H9 (cell line): ENCODE results near the gene BRCA2. TPM values are rescaled to one million over a fixed set of nuclear protein-coding genes. Genes with fewer than 3 reads are reported as not detected.

ENCODE experiments used
- DNase-seq: peaks from one replicate; pipeline ENCODE4 v3.0.0-alpha.2; 2017
- H2AFZ ChIP-seq: one replicate; pipeline ENCODE4 v1.6.1; 2013; ENCODE audit warnings: mild to moderate bottlenecking, low read length, control low read depth, moderate library complexity
- H2AK5ac ChIP-seq: 2 replicates; pipeline ENCODE4 v1.6.1; 2013; ENCODE audit warnings: low read length, control low read depth, mixed read lengths; ENCODE audit not compliant: insufficient read length
- H2BK120ac ChIP-seq: one replicate; pipeline ENCODE4 v1.6.1; 2013; ENCODE audit warnings: low read depth, mild to moderate bottlenecking, low read length, control low read depth, inconsistent platforms; ENCODE audit not compliant: poor library complexity, severe bottlenecking
- H2BK12ac ChIP-seq: 2 replicates; pipeline ENCODE4 v1.6.1; 2013; ENCODE audit warnings: low read length, control low read depth, mixed read lengths, low read depth; ENCODE audit not compliant: insufficient read length
- H2BK15ac ChIP-seq: 2 replicates; pipeline ENCODE4 v1.6.1; 2013; ENCODE audit warnings: low read depth, low read length, control low read depth
- H2BK20ac ChIP-seq: one replicate; pipeline ENCODE4 v1.6.1; 2013; ENCODE audit warnings: low read depth, mild to moderate bottlenecking, low read length, control low read depth, inconsistent platforms; ENCODE audit not compliant: poor library complexity, severe bottlenecking
- H2BK5ac ChIP-seq: 2 replicates; pipeline ENCODE4 v1.6.1; 2013; ENCODE audit warnings: low read length, control low read depth, mixed read lengths; ENCODE audit not compliant: insufficient read length
- H3K14ac ChIP-seq: 2 replicates; pipeline ENCODE4 v1.6.1; 2013; ENCODE audit warnings: low read length, control low read depth; ENCODE audit not compliant: insufficient read depth
- H3K18ac ChIP-seq: 2 replicates; pipeline ENCODE4 v1.6.1; 2013; ENCODE audit warnings: low read depth, mild to moderate bottlenecking, mixed read lengths, low read length, control low read depth; ENCODE audit not compliant: insufficient read length
- H3K23ac ChIP-seq: 2 replicates; pipeline ENCODE4 v1.6.1; 2013; ENCODE audit warnings: low read length, control low read depth, mixed read lengths, low read depth; ENCODE audit not compliant: insufficient read length
- H3K23me2 ChIP-seq: 2 replicates; pipeline ENCODE4 v1.6.1; 2013; ENCODE audit warnings: low read depth, mild to moderate bottlenecking, mixed read lengths, low read length, control low read depth; ENCODE audit not compliant: insufficient read length, poor library complexity, severe bottlenecking
- H3K27ac ChIP-seq: 2 replicates; pipeline ENCODE4 v1.5.1; 2013; ENCODE audit warnings: low read length, control low read depth, mixed read lengths, low read depth; ENCODE audit not compliant: insufficient read length
- H3K27me3 ChIP-seq: 2 replicates; pipeline ENCODE4 v1.6.1; 2013; ENCODE audit warnings: low read length, control low read depth, inconsistent platforms; ENCODE audit not compliant: insufficient read depth
- H3K4ac ChIP-seq: 2 replicates; pipeline ENCODE4 v1.6.1; 2013; ENCODE audit warnings: low read depth, mild to moderate bottlenecking, control low read depth, inconsistent platforms, low read length, moderate library complexity
- H3K4me1 ChIP-seq: 2 replicates; pipeline ENCODE4 v1.6.1; 2013; ENCODE audit warnings: low read length, control low read depth, inconsistent platforms; ENCODE audit not compliant: insufficient read depth
- H3K4me2 ChIP-seq: 2 replicates; pipeline ENCODE4 v1.6.1; 2013; ENCODE audit warnings: low read length, control low read depth, mixed read lengths; ENCODE audit not compliant: insufficient read length, insufficient read depth
- H3K56ac ChIP-seq: 2 replicates; pipeline ENCODE4 v1.6.1; 2013; ENCODE audit warnings: low read depth, mild to moderate bottlenecking, mixed read lengths, low read length, control low read depth; ENCODE audit not compliant: insufficient read length
- H3K79me1 ChIP-seq: 2 replicates; pipeline ENCODE4 v1.6.1; 2013; ENCODE audit warnings: low read depth, mild to moderate bottlenecking, moderate library complexity, low read length, control low read depth, inconsistent platforms; ENCODE audit not compliant: insufficient read depth, poor library complexity, severe bottlenecking
- H3K79me2 ChIP-seq: 2 replicates; pipeline ENCODE4 v1.6.1; 2013; ENCODE audit warnings: low read length, control low read depth, inconsistent platforms; ENCODE audit not compliant: insufficient read depth
- H3K9ac ChIP-seq: 2 replicates; pipeline ENCODE4 v1.6.1; 2013; ENCODE audit warnings: low read length, control low read depth, mixed read lengths; ENCODE audit not compliant: insufficient read length; ENCODE audit errors: extremely low read depth
- H3K9me3 ChIP-seq: one replicate; pipeline ENCODE4 v1.6.1; 2013; ENCODE audit warnings: low read depth, low read length, inconsistent platforms; ENCODE audit not compliant: control insufficient read depth
- H3T11ph ChIP-seq: one replicate; pipeline ENCODE4 v1.6.1; 2013; ENCODE audit warnings: mild to moderate bottlenecking, low read length, control low read depth, inconsistent platforms
- H4K20me1 ChIP-seq: one replicate; pipeline ENCODE4 v1.6.1; 2013; ENCODE audit not compliant: control insufficient read depth, insufficient read length, insufficient read depth
- H4K5ac ChIP-seq: 2 replicates; pipeline ENCODE4 v1.6.1; 2013; ENCODE audit warnings: low read depth, mild to moderate bottlenecking, mixed read lengths, low read length, control low read depth; ENCODE audit not compliant: insufficient read length
- H4K8ac ChIP-seq: replicated peaks from 2 replicates; pipeline ENCODE4 v1.6.1; 2013; ENCODE audit warnings: low read length, control low read depth, mixed read lengths, low read depth; ENCODE audit not compliant: insufficient read length
- H4K91ac ChIP-seq: 2 replicates; pipeline ENCODE4 v1.6.1; 2013; ENCODE audit warnings: low read depth, mild to moderate bottlenecking, moderate library complexity, mixed read lengths, low read length, control low read depth; ENCODE audit not compliant: insufficient read length
- H3K27ac Mint-ChIP-seq, 3 experiments: 2 replicates in 2 of 3; 3 replicates in 1 of 3; pipeline ENCODE4 v1.8.0; 2020 to 2021; ENCODE audit warnings: mixed read lengths in 3 of 3, mild to moderate bottlenecking in 1 of 3, moderate library complexity in 1 of 3
- H3K27me3 Mint-ChIP-seq: 2 replicates; pipeline ENCODE4 v1.8.0; 2021; ENCODE audit warnings: low read depth, mild to moderate bottlenecking, moderate library complexity, mixed read lengths
- H3K36me3 Mint-ChIP-seq, 3 experiments: 2 replicates in 2 of 3; 3 replicates in 1 of 3; pipeline ENCODE4 v1.8.0; 2020 to 2021; ENCODE audit warnings: low read depth in 3 of 3, mixed read lengths in 3 of 3; ENCODE audit not compliant: insufficient read depth in 1 of 3
- H3K4me1 Mint-ChIP-seq, 2 experiments: 2 replicates each; pipeline ENCODE4 v1.8.0; 2020; ENCODE audit warnings: mixed read lengths in 2 of 2
- H3K4me3 Mint-ChIP-seq, 2 experiments: 2 replicates in 1 of 2; 3 replicates in 1 of 2; pipeline ENCODE4 v1.8.0; 2020 to 2021; ENCODE audit warnings: mild to moderate bottlenecking in 2 of 2, mixed read lengths in 2 of 2, moderate library complexity in 1 of 2
- H3K9me3 Mint-ChIP-seq, 2 experiments: 2 replicates in 1 of 2; 3 replicates in 1 of 2; pipeline ENCODE4 v1.8.0; 2020; ENCODE audit warnings: mild to moderate bottlenecking in 2 of 2, mixed read lengths in 2 of 2, moderate library complexity in 1 of 2
- WGBS: extraction: QIAGEN DNeasy Blood & Tissue Kit; methylation state at CpG from one replicate; pipeline ENCODE4 v1.1.7; 2013; ENCODE audit warnings: missing lambda C conversion rate, low lambda C conversion rate, mixed read lengths; ENCODE audit not compliant: insufficient read length; ENCODE audit errors: extremely low coverage; 5-methylcytosine and 5-hydroxymethylcytosine counted together
- total RNA-seq: library from RNA; stranded (reverse); gene quantifications from 2 replicates; pipeline ENCODE4 v1.2.1, GENCODE V29; 2021
- TF ChIP-seq, protein P1 (sequence below): fragments of 200-600 bp; sonication (generic); conservative IDR thresholded peaks from 3 replicates; pipeline ENCODE4 v1.8.0; 2021; ENCODE audit warnings: antibody characterized with exemption, mild to moderate bottlenecking

The BRCA2 gene
- total RNA-seq, 1 experiment from 2014 or later, result 17.0 TPM

DNA sequence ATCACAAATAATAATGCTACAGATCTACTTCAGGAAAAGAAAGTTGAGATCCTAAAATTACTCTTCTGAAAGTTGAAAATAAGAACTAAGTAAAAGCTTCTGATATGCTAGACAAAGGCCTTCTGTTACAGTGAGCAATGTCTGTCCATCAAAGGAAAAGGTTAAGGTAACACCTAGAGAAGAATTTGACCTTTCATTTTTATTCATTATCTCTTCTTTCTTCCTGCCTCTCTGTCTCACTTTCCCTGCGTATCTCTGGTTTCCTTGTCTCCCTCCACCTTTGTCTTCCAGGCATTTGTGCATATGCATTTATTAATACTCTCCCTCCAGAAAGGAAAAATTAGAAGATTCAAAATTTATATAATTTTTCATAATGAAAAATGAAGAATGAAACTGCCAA is 49.2 kb upstream of the BRCA2 start:
- no peak overlapping the region for H2BK5ac ChIP-seq
- H4K91ac ChIP-seq, result no peak overlapping the region
- H3K9ac ChIP-seq, result no peak overlapping the region
- no peak for DNase-seq
- no peak overlapping the region for H3K18ac ChIP-seq
- TF ChIP-seq, protein P1, sequence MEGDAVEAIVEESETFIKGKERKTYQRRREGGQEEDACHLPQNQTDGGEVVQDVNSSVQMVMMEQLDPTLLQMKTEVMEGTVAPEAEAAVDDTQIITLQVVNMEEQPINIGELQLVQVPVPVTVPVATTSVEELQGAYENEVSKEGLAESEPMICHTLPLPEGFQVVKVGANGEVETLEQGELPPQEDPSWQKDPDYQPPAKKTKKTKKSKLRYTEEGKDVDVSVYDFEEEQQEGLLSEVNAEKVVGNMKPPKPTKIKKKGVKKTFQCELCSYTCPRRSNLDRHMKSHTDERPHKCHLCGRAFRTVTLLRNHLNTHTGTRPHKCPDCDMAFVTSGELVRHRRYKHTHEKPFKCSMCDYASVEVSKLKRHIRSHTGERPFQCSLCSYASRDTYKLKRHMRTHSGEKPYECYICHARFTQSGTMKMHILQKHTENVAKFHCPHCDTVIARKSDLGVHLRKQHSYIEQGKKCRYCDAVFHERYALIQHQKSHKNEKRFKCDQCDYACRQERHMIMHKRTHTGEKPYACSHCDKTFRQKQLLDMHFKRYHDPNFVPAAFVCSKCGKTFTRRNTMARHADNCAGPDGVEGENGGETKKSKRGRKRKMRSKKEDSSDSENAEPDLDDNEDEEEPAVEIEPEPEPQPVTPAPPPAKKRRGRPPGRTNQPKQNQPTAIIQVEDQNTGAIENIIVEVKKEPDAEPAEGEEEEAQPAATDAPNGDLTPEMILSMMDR, result no peak
- no peak overlapping the region for H3K14ac ChIP-seq
- no peak overlapping the region for H3K4me2 ChIP-seq
- no peak overlapping the region for H2BK120ac ChIP-seq
- no peak overlapping the region for H3K4ac ChIP-seq
- no peak overlapping the region for H4K8ac ChIP-seq
- Mint-ChIP-seq H3K4me3 (no peak overlapping the region), H3K36me3 (no peaks in the 10 kb centered on the region), H3K9me3 (no peaks in the 10 kb centered on the region), H3K27me3 (no peaks in the 10 kb centered on the region), H3K4me1 (no peaks in the 10 kb centered on the region; a peak in 1 of 4 replicates), H3K27ac (no peak overlapping the region)
- no peak overlapping the region for H3K23ac ChIP-seq
- H3K9me3 ChIP-seq, result no peaks in the 10 kb centered on the region
- no peak overlapping the region for H4K5ac ChIP-seq
- no CpG with 5 or more reads among the region's 1 CpG for WGBS
- H4K20me1 ChIP-seq, result no peaks in the 10 kb centered on the region
- H3K79me1 ChIP-seq, result no peaks in the 10 kb centered on the region
- H2BK20ac ChIP-seq, result no peak overlapping the region
- no peak overlapping the region for H2AFZ ChIP-seq
- H2BK15ac ChIP-seq, result no peak overlapping the region
- no peak overlapping the region for H2AK5ac ChIP-seq
- H3K27ac ChIP-seq, result no peak overlapping the region
- H3K23me2 ChIP-seq, result no peaks in the 10 kb centered on the region
- H2BK12ac ChIP-seq, result no peak overlapping the region
- H3K4me1 ChIP-seq, result no peaks in the 10 kb centered on the region
- H3K27me3 ChIP-seq, result no peaks in the 10 kb centered on the region
- no peak overlapping the region for H3T11ph ChIP-seq
- H3K79me2 ChIP-seq, result no peaks in the 10 kb centered on the region
- H3K56ac ChIP-seq, result no peak overlapping the region
